Measurements from ENCODE around the gene IL22RA1. TPM values are rescaled to one million over a fixed set of nuclear protein-coding genes. Genes with fewer than 3 reads are reported as not detected.

The IL22RA1 gene
- total RNA-seq, 1 experiment from 2014 or later: 0.13 TPM

- no peak overlapping the region; a peak in 1 of 7 replicates for H3K27ac Mint-ChIP-seq
- H3K4me1 Mint-ChIP-seq: no peaks in the 10 kb centered on the region
- no peaks in the 10 kb centered on the region for H3K79me1 ChIP-seq (ENCODE audit: insufficient read depth, low read depth, low read length, poor library complexity, severe bottlenecking)
- H4K5ac ChIP-seq (ENCODE audit: insufficient read length, low read depth, low read length): no peak overlapping the region
- no peak overlapping the region for H2BK120ac ChIP-seq (ENCODE audit: low read depth, low read length, poor library complexity, severe bottlenecking)
- H3K4ac ChIP-seq (ENCODE audit: low read depth, low read length): no peak overlapping the region
- WGBS (ENCODE audit: extremely low coverage, insufficient read length, low lambda C conversion rate): no CpG with 5 or more reads among the region's 12 CpGs
- no peak overlapping the region for H2AFZ ChIP-seq (ENCODE audit: low read length)
- no peak overlapping the region for H3K4me3 Mint-ChIP-seq
- no peak overlapping the region for H3K27ac ChIP-seq (ENCODE audit: insufficient read length, low read depth, low read length)
- H3K18ac ChIP-seq (ENCODE audit: insufficient read length, low read depth, low read length): no peak overlapping the region
- no peak overlapping the region for H3K14ac ChIP-seq (ENCODE audit: insufficient read depth, low read length)
- H3K36me3 Mint-ChIP-seq (ENCODE audit: insufficient read depth in 1 of 3, low read depth in 3 of 3): peaks cover 11 to 51% (median 32%) of the 10 kb centered on the region in 3 experiments; a peak in 6 of 7 replicates
- no peak for DNase-seq
- H3K4me2 ChIP-seq (ENCODE audit: insufficient read depth, insufficient read length, low read length): no peak overlapping the region
- H3K27me3 ChIP-seq (ENCODE audit: insufficient read depth, low read length): no peaks in the 10 kb centered on the region
- no peaks in the 10 kb centered on the region for H3K4me1 ChIP-seq (ENCODE audit: insufficient read depth, low read length)
- no peaks in the 10 kb centered on the region for H3K9me3 ChIP-seq (ENCODE audit: control insufficient read depth, low read depth, low read length)
- H3K27me3 Mint-ChIP-seq (ENCODE audit: low read depth): no peaks in the 10 kb centered on the region
- H2BK20ac ChIP-seq (ENCODE audit: low read depth, low read length, poor library complexity, severe bottlenecking): no peak overlapping the region
- no peak overlapping the region for H2AK5ac ChIP-seq (ENCODE audit: insufficient read length, low read length)
- no peak overlapping the region for H2BK12ac ChIP-seq (ENCODE audit: insufficient read length, low read depth, low read length)
- H3K9ac ChIP-seq (ENCODE audit: extremely low read depth, insufficient read length, low read length): no peak overlapping the region
- H4K8ac ChIP-seq (replicated peaks; ENCODE audit: insufficient read length, low read depth, low read length): no peak overlapping the region
- H3K9me3 Mint-ChIP-seq: no peaks in the 10 kb centered on the region; a peak in 3 of 5 replicates
- no peak overlapping the region for H2BK5ac ChIP-seq (ENCODE audit: insufficient read length, low read length)
- no peak for TF ChIP-seq CTCF (conservative IDR thresholded peaks at IDR 0.05)
- H3K23me2 ChIP-seq (ENCODE audit: insufficient read length, low read depth, low read length, poor library complexity, severe bottlenecking): no peaks in the 10 kb centered on the region
- no peak overlapping the region for H3T11ph ChIP-seq (ENCODE audit: low read length)
- no peak overlapping the region for H4K91ac ChIP-seq (ENCODE audit: insufficient read length, low read depth, low read length)
- H3K79me2 ChIP-seq (ENCODE audit: insufficient read depth, low read length): no peaks in the 10 kb centered on the region
- H2BK15ac ChIP-seq (ENCODE audit: low read depth, low read length): no peak overlapping the region
- no peak overlapping the region for H3K56ac ChIP-seq (ENCODE audit: insufficient read length, low read depth, low read length)
- no peaks in the 10 kb centered on the region for H4K20me1 ChIP-seq (ENCODE audit: control insufficient read depth, insufficient read depth, insufficient read length)
- H3K23ac ChIP-seq (ENCODE audit: insufficient read length, low read depth, low read length): no peak overlapping the region
Measured at GRCh38 chr1:24169286-24169685, 26.3 kb upstream of the IL22RA1 start.

Measured in H9 (cell line).